Endothelial cell of umbilical vein (primary cell): Measurements from ENCODE around the gene PRRT1. TPM values are rescaled to one million over a fixed set of nuclear protein-coding genes. Genes with fewer than 3 reads are reported as not detected.
A peak's percentile ranks its signal among the peaks of the same experiment; 100 is the strongest.

Source experiments
- BruUV-seq: library from RNA; stranded (reverse); fragments of 400-500 nt; replicated peaks from 2 replicates; lab custom pipeline; 2021; lab: Mats Ljungman, UMichigan
- CTCF ChIA-PET: fragments of 300-600, 350-600 bp; sonication (Branson Sonifier 250); formaldehyde crosslinking; loops from one replicate; lab custom pipeline; 2021; ENCODE audit warnings: antibody characterized with exemption, inconsistent platforms; lab: Charles Lee
- POLR2A ChIA-PET: fragments of 300-600, 350-600 bp; sonication (Branson Sonifier 250); formaldehyde crosslinking; loops from one replicate; lab custom pipeline; 2021; ENCODE audit warnings: antibody characterized with exemption, inconsistent platforms; lab: Charles Lee
- DNase-seq: peaks from one replicate; pipeline ENCODE4 v3.0.0-alpha.2; 2011; ENCODE audit warnings: low read depth, low spot score
- FAIRE-seq: peaks from 2 replicates; lab custom pipeline; 2011; peaks lifted over from hg19 to GRCh38; lab: Jason Lieb, UNC
- H2AFZ ChIP-seq: 2 replicates; pipeline ENCODE4 v1.6.0; 2012; ENCODE audit warnings: low read depth, low read length, control low read depth, inconsistent platforms
- H3K27ac ChIP-seq: 2 replicates; pipeline ENCODE4 v1.5.1; 2011; ENCODE audit warnings: low read depth, mild to moderate bottlenecking, control low read depth, low read length, moderate library complexity; ENCODE audit not compliant: insufficient read depth
- H3K27me3 ChIP-seq, 2 experiments: 2 replicates each; pipeline versions ENCODE4 v1.6.0 to v1.6.1; 2011; ENCODE audit warnings: low read length in 2 of 2, mixed read lengths in 1 of 2; ENCODE audit not compliant: control insufficient read depth in 2 of 2, insufficient read depth in 2 of 2
- H3K36me3 ChIP-seq, 2 experiments: 2 replicates in 1 of 2; 3 replicates in 1 of 2; pipeline ENCODE4 v1.5.1; 2011; ENCODE audit warnings: low read length in 2 of 2, mild to moderate bottlenecking in 1 of 2, moderate library complexity in 1 of 2; ENCODE audit not compliant: control insufficient read depth in 2 of 2, insufficient read depth in 2 of 2; ENCODE audit errors: extremely low read depth in 1 of 2
- H3K4me1 ChIP-seq: 3 replicates; pipeline ENCODE4 v1.5.1; 2011; ENCODE audit warnings: mild to moderate bottlenecking, low read length; ENCODE audit not compliant: control insufficient read depth, insufficient read depth; ENCODE audit errors: extremely low read depth
- H3K4me2 ChIP-seq: 2 replicates; pipeline ENCODE4 v1.6.1; 2011; ENCODE audit warnings: low read length, control low read depth, mixed read lengths; ENCODE audit not compliant: insufficient read depth
- H3K4me3 ChIP-seq, 3 experiments: fragments of 200-600 bp in 1 of 3; sonication (generic), shearing (Covaris generic) in 1 of 3; replicated peaks in 1 of 3; 2 replicates each; pipeline ENCODE4 v1.5.1; 2011 to 2016; ENCODE audit warnings: control low read depth in 3 of 3, low read length in 3 of 3, mild to moderate bottlenecking in 2 of 3, inconsistent platforms in 1 of 3, low read depth in 1 of 3, moderate library complexity in 1 of 3; ENCODE audit not compliant: insufficient read depth in 1 of 3
- H3K79me2 ChIP-seq: 2 replicates; pipeline ENCODE4 v1.6.0; 2012; ENCODE audit warnings: low read length, inconsistent platforms; ENCODE audit not compliant: control insufficient read depth, insufficient read depth
- H3K9ac ChIP-seq: replicated peaks from 2 replicates; pipeline ENCODE3; 2011; ENCODE audit warnings: low read length, control low read depth; ENCODE audit not compliant: insufficient read depth; ENCODE audit errors: extremely low read depth
- H3K9me1 ChIP-seq: replicated peaks from 3 replicates; pipeline ENCODE4 v1.6.0; 2011; ENCODE audit warnings: mild to moderate bottlenecking, low read length; ENCODE audit not compliant: control insufficient read depth, insufficient read depth; ENCODE audit errors: extremely low read depth
- H3K9me3 ChIP-seq: replicated peaks from 2 replicates; pipeline ENCODE4 v1.5.1; 2012; ENCODE audit warnings: low read length, inconsistent platforms; ENCODE audit not compliant: control insufficient read depth, insufficient read depth
- H4K20me1 ChIP-seq: replicated peaks from 2 replicates; pipeline ENCODE3; 2011; ENCODE audit warnings: mild to moderate bottlenecking, low read length; ENCODE audit not compliant: control insufficient read depth, insufficient read depth; ENCODE audit errors: extremely low read depth
- CTCF ChIP-seq, 2 donors: IDR thresholded peaks; 1 replicate in 1 of 2; 2 replicates in 1 of 2; pipeline ENCODE4 v1.5.1; 2011; ENCODE audit warnings: low read length in 2 of 2, mild to moderate bottlenecking in 2 of 2, moderate library complexity in 2 of 2, control low read depth in 1 of 2, inconsistent platforms in 1 of 2, low read depth in 1 of 2; ENCODE audit not compliant: insufficient read depth in 1 of 2; ENCODE audit errors: extremely low read depth in 1 of 2
- EZH2 ChIP-seq: IDR thresholded peaks from 2 replicates; pipeline ENCODE4 v1.6.1; 2012; ENCODE audit warnings: borderline replicate concordance, low read depth, mild to moderate bottlenecking, moderate library complexity, low read length, inconsistent platforms; ENCODE audit not compliant: severe bottlenecking
- FOS ChIP-seq: IDR thresholded peaks from 2 replicates; pipeline ENCODE4 v1.6.1; 2011; ENCODE audit warnings: mild to moderate bottlenecking, low read length, moderate library complexity, borderline replicate concordance; ENCODE audit not compliant: insufficient read depth
- GATA2 ChIP-seq: IDR thresholded peaks from 2 replicates; pipeline ENCODE4 v1.7.0; 2011; ENCODE audit warnings: low read depth, mild to moderate bottlenecking, moderate library complexity, mixed read lengths, low read length; ENCODE audit not compliant: insufficient read length, insufficient read depth
- JUN ChIP-seq: IDR thresholded peaks from 2 replicates; pipeline ENCODE4 v1.6.1; 2011; ENCODE audit warnings: borderline replicate concordance, low read depth; ENCODE audit not compliant: insufficient read length, insufficient read depth
- MAX ChIP-seq: IDR thresholded peaks from 2 replicates; pipeline ENCODE4 v1.6.1; 2011; ENCODE audit not compliant: insufficient read depth, insufficient read length
- MYC ChIP-seq: IDR thresholded peaks from one replicate; pipeline ENCODE4 v1.6.1; 2011; ENCODE audit warnings: mild to moderate bottlenecking, low read depth, low read length
- POLR2A ChIP-seq: IDR thresholded peaks from 2 replicates; pipeline ENCODE4 v1.6.1; 2012; ENCODE audit warnings: low read depth, mild to moderate bottlenecking, control low read depth, low read length
- POLR2AphosphoS5 ChIP-seq: IDR thresholded peaks from 2 replicates; pipeline ENCODE4 v1.6.1; 2012; ENCODE audit warnings: low read depth, mild to moderate bottlenecking, control low read depth, low read length, moderate library complexity; ENCODE audit not compliant: insufficient read depth
- dilution Hi-C: fragments of 300-500 bp; cut with MboI; formaldehyde crosslinking; loops from one replicate; pipeline ENCODE4 v1.15.0; 2019; ENCODE audit warnings: low sequenced_read_pairs; ENCODE audit not compliant: extremely low pct_ligation_motif_present
- intact Hi-C: fragments of 100-400 bp; cut with micrococcal nuclease; formaldehyde crosslinking; loops from one replicate; pipeline ENCODE4 v1.10.0; 2022
- polyA plus RNA-seq, 4 experiments: library from polyadenylated mRNA; depleted of rRNA in 3 of 4; stranded (reverse) in 3 of 4; unstranded in 1 of 4; fragments of >200 nt; gene quantifications; 2 replicates each; pipeline versions ENCODE4 v1.2.1 to v1.2.3, GENCODE V29; 2011 to 2012; ENCODE audit warnings: missing spikeins in 1 of 4
- total RNA-seq: library from RNA; stranded (reverse); gene quantifications from 2 replicates; pipeline ENCODE4 v1.2.3, GENCODE V29; 2021

The PRRT1 gene
- total and polyA plus RNA-seq, 2 donors (not counting 3 experiments of a cell fraction or from before 2014, with no cell fraction given): 0.55 to 1.3 TPM

- no peak for DNase-seq
- intact Hi-C loops: loop anchor here (1.0 to 10.0 kb wide), 4 partner anchors 11 to 525 kb away; partner anchors contain the start of genes ATF6B, C6orf47, CSNK2B and GPANK1
- peak overlapping the region; percentile 66 for H3K9ac ChIP-seq
- peak overlapping the region; percentile 32 to 83 (median 73) for H3K4me3 ChIP-seq
- TF ChIP-seq MAX: no peak
- no peak for TF ChIP-seq CTCF (IDR thresholded peaks at IDR 0.05; ENCODE audit: extremely low read depth in 1 of 2, insufficient read depth in 1 of 2, low read depth in 1 of 2, low read length in 2 of 2)
- TF ChIP-seq POLR2A: no peak
- TF ChIP-seq EZH2: no peak
- no peak for TF ChIP-seq GATA2
- TF ChIP-seq FOS: no peak
- TF ChIP-seq JUN: no peak
- no peak for TF ChIP-seq MYC
- no peak for TF ChIP-seq POLR2AphosphoS5
- no peaks in the 10 kb centered on the region for H4K20me1 ChIP-seq
- no peaks in the 10 kb centered on the region for H3K27me3 ChIP-seq
- FAIRE-seq: no peak
- H2AFZ ChIP-seq: no peak overlapping the region
- POLR2A ChIA-PET: interaction anchor here (1.0 kb wide), 1 partner anchor 12 kb away, joined by 5 read pairs; no protein-coding TSS in a partner anchor
- dilution Hi-C loops: no loop called here
- peaks cover 23% of the 10 kb centered on the region for H3K79me2 ChIP-seq
- CTCF ChIA-PET: interaction anchor here (1.0 to 1.8 kb wide), 3 partner anchors 12 to 62 kb away, joined by 3 to 6 read pairs (median 3); partner anchors contain the start of genes ATF6B and FKBPL
- no TSS peak for BruUV-seq
- H3K9me3 ChIP-seq: no peaks in the 10 kb centered on the region
- peak overlapping the region; percentile 51 for H3K27ac ChIP-seq
- no peaks in the 10 kb centered on the region for H3K9me1 ChIP-seq
- H3K4me2 ChIP-seq: peak overlapping the region; percentile 89
- peaks cover 0 to 16% of the 10 kb centered on the region in 2 experiments for H3K36me3 ChIP-seq
- H3K4me1 ChIP-seq: peaks cover 42% of the 10 kb centered on the region
These were observed 38.0 kb upstream of the PRRT1 start for GRCh38 chr6:32189742-32190053.
